SK-N-SH treated with all-trans-retinoic acid at 6 μM for 48 hours (cell line): ENCODE results near the gene ITGB1BP1.

Source experiments
- ARNTL ChIP-seq: fragments of 450-650 bp; formaldehyde crosslinking; IDR thresholded peaks from 2 replicates; pipeline ENCODE4 v1.5.0; 2020; ENCODE audit warnings: low read depth, mild to moderate bottlenecking, moderate library complexity, borderline replicate concordance
- ISL1 ChIP-seq: fragments of 250-450 bp; sonication (Bioruptor Pico); IDR thresholded peaks from 2 replicates; pipeline ENCODE4 v2.1.2; 2022; ENCODE audit warnings: mild to moderate bottlenecking, moderate library complexity
- PPARA ChIP-seq: fragments of 250-450 bp; sonication (Bioruptor Pico); IDR thresholded peaks from 2 replicates; pipeline ENCODE4 v1.5.0; 2020; ENCODE audit warnings: mild to moderate bottlenecking, borderline replicate concordance
- RARB ChIP-seq: fragments of 250-450 bp; sonication (Bioruptor Pico); IDR thresholded peaks from 2 replicates; pipeline ENCODE4 v1.8.0; 2021; ENCODE audit warnings: mild to moderate bottlenecking, moderate library complexity
- SNAI2 ChIP-seq: fragments of 250-450 bp; sonication (Bioruptor Pico); IDR thresholded peaks from 2 replicates; pipeline ENCODE4 v1.5.0; 2020; ENCODE audit warnings: mild to moderate bottlenecking, moderate library complexity
- TOX ChIP-seq: fragments of 250-450 bp; sonication (Bioruptor Pico); IDR thresholded peaks from 2 replicates; pipeline ENCODE4 v1.8.0; 2021; ENCODE audit warnings: mild to moderate bottlenecking, moderate library complexity, borderline replicate concordance
- TSHZ2 ChIP-seq: fragments of 250-450 bp; sonication (Bioruptor Pico); IDR thresholded peaks from 2 replicates; pipeline ENCODE4 v1.5.0; 2020; ENCODE audit warnings: mild to moderate bottlenecking, moderate library complexity
- ZC3H10 ChIP-seq: fragments of 250-450 bp; sonication (Bioruptor Pico); IDR thresholded peaks from 2 replicates; pipeline ENCODE4 v1.5.1; 2021; ENCODE audit warnings: mild to moderate bottlenecking, moderate library complexity
- ZFP30 ChIP-seq: fragments of 450-650 bp; formaldehyde crosslinking; IDR thresholded peaks from 2 replicates; pipeline ENCODE4 v1.5.0; 2022; ENCODE audit warnings: mild to moderate bottlenecking, moderate library complexity
- ZNF70 ChIP-seq: fragments of 450-650 bp; formaldehyde crosslinking; IDR thresholded peaks from 2 replicates; pipeline ENCODE4 v1.5.0; 2020; ENCODE audit warnings: mild to moderate bottlenecking, moderate library complexity
- TF ChIP-seq, protein P1 (sequence below): fragments of 250-450 bp; sonication (Bioruptor Pico); IDR thresholded peaks from 2 replicates; pipeline ENCODE4 v1.5.1; 2020; ENCODE audit warnings: low read depth, mild to moderate bottlenecking, moderate library complexity
- TF ChIP-seq, protein P2 (sequence below): fragments of 250-450 bp; sonication (Bioruptor Pico); IDR thresholded peaks from 2 replicates; pipeline ENCODE4 v1.8.0; 2020; ENCODE audit warnings: mild to moderate bottlenecking, moderate library complexity, borderline replicate concordance
- TF ChIP-seq, protein P3 (sequence below): fragments of 250-450 bp; sonication (Bioruptor Pico); IDR thresholded peaks from 2 replicates; pipeline ENCODE4 v1.8.0; 2021; ENCODE audit warnings: low read depth, mild to moderate bottlenecking, moderate library complexity, borderline replicate concordance

- TF ChIP-seq, protein P1, sequence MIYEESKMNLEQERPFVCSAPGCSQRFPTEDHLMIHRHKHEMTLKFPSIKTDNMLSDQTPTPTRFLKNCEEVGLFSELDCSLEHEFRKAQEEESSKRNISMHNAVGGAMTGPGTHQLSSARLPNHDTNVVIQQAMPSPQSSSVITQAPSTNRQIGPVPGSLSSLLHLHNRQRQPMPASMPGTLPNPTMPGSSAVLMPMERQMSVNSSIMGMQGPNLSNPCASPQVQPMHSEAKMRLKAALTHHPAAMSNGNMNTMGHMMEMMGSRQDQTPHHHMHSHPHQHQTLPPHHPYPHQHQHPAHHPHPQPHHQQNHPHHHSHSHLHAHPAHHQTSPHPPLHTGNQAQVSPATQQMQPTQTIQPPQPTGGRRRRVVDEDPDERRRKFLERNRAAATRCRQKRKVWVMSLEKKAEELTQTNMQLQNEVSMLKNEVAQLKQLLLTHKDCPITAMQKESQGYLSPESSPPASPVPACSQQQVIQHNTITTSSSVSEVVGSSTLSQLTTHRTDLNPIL (CRISPR knock-in tag): no peak
- TF ChIP-seq ARNTL (CRISPR knock-in tag) (no peak), TSHZ2 (CRISPR knock-in tag) (no peak), SNAI2 (no peak), RARB (no peak), ZC3H10 (CRISPR knock-in tag) (no peak), ZFP30 (CRISPR knock-in tag) (no peak), PPARA (CRISPR knock-in tag) (no peak), ISL1 (CRISPR knock-in tag) (no peak), ZNF70 (CRISPR knock-in tag) (no peak), TOX (CRISPR knock-in tag) (no peak)
- TF ChIP-seq, protein P2, sequence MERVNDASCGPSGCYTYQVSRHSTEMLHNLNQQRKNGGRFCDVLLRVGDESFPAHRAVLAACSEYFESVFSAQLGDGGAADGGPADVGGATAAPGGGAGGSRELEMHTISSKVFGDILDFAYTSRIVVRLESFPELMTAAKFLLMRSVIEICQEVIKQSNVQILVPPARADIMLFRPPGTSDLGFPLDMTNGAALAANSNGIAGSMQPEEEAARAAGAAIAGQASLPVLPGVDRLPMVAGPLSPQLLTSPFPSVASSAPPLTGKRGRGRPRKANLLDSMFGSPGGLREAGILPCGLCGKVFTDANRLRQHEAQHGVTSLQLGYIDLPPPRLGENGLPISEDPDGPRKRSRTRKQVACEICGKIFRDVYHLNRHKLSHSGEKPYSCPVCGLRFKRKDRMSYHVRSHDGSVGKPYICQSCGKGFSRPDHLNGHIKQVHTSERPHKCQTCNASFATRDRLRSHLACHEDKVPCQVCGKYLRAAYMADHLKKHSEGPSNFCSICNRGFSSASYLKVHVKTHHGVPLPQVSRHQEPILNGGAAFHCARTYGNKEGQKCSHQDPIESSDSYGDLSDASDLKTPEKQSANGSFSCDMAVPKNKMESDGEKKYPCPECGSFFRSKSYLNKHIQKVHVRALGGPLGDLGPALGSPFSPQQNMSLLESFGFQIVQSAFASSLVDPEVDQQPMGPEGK (CRISPR knock-in tag): no peak
- TF ChIP-seq, protein P3, sequence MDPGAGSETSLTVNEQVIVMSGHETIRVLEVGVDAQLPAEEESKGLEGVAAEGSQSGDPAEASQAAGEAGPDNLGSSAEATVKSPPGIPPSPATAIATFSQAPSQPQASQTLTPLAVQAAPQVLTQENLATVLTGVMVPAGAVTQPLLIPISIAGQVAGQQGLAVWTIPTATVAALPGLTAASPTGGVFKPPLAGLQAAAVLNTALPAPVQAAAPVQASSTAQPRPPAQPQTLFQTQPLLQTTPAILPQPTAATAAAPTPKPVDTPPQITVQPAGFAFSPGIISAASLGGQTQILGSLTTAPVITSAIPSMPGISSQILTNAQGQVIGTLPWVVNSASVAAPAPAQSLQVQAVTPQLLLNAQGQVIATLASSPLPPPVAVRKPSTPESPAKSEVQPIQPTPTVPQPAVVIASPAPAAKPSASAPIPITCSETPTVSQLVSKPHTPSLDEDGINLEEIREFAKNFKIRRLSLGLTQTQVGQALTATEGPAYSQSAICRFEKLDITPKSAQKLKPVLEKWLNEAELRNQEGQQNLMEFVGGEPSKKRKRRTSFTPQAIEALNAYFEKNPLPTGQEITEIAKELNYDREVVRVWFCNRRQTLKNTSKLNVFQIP (CRISPR knock-in tag): no peak
Observed at GRCh38 chr2:9354318-9354717, 69.0 kb downstream of the ITGB1BP1 start.
